SK-N-SH (cell line): ENCODE results near the gene OTOS. TPM values are rescaled to one million over a fixed set of nuclear protein-coding genes. Genes with fewer than 3 reads are reported as not detected.

Experiments used
- CTCF ChIA-PET: fragments of 300-600, 350-600 bp; formaldehyde crosslinking; extraction: SDS; loops from one replicate; lab custom pipeline; 2021; lab: Yijun Ruan, JAX
- POLR2A ChIA-PET: fragments of 350-600 bp; sonication (Branson Sonifier 250); formaldehyde crosslinking; extraction: SDS; loops from one replicate; lab custom pipeline; 2020; ENCODE audit warnings: antibody characterized with exemption, inconsistent platforms; lab: Yijun Ruan, JAX
- DNase-seq: peaks from one replicate; pipeline ENCODE4 v3.0.0; 2012
- H2AFZ ChIP-seq: fragments of 200-600 bp; sonication (generic); 2 replicates; pipeline ENCODE4 v1.8.1; 2016; ENCODE audit warnings: antibody characterized with exemption, mild to moderate bottlenecking, low read depth
- H3F3A ChIP-seq: fragments of 200-600 bp; sonication (generic); replicated peaks from 2 replicates; pipeline ENCODE3; 2016; ENCODE audit warnings: antibody characterized with exemption, mild to moderate bottlenecking; ENCODE audit not compliant: insufficient read depth
- H3K27ac ChIP-seq, 2 experiments: fragments of 200-500 bp in 1 of 2; fragments of 200-600 bp in 1 of 2; sonication (Bioruptor generic) in 1 of 2; sonication (generic), shearing (Covaris generic) in 1 of 2; 2 replicates each; pipeline versions ENCODE4 v1.5.1 to v1.6.1; 2014 to 2016; ENCODE audit warnings: low read depth in 2 of 2, inconsistent platforms in 1 of 2, low read length in 1 of 2, mild to moderate bottlenecking in 1 of 2, mixed read lengths in 1 of 2
- H3K27me3 ChIP-seq: fragments of 200-600 bp; sonication (generic), shearing (Covaris generic); 2 replicates; pipeline ENCODE4 v1.6.1; 2016; ENCODE audit warnings: mixed run types; ENCODE audit not compliant: insufficient read depth
- H3K36me3 ChIP-seq, 2 experiments: fragments of 200-500 bp in 1 of 2; fragments of 200-600 bp in 1 of 2; sonication (Bioruptor generic) in 1 of 2; sonication (generic) in 1 of 2; replicated peaks in 1 of 2; 2 replicates each; pipeline versions ENCODE3 to v1.5.1; 2014 to 2016; ENCODE audit warnings: low read length in 1 of 2, mild to moderate bottlenecking in 1 of 2; ENCODE audit not compliant: insufficient read depth in 2 of 2, control insufficient read depth in 1 of 2
- H3K4me1 ChIP-seq, 2 experiments: fragments of 200-500 bp in 1 of 2; fragments of 200-600 bp in 1 of 2; sonication (Bioruptor generic) in 1 of 2; sonication (generic), shearing (Covaris generic) in 1 of 2; 2 replicates each; pipeline versions ENCODE4 v1.5.1 to v1.6.1; 2014 to 2016; ENCODE audit warnings: low read depth in 1 of 2, low read length in 1 of 2, mixed run types in 1 of 2; ENCODE audit not compliant: insufficient read depth in 2 of 2, control insufficient read depth in 1 of 2
- H3K4me2 ChIP-seq: fragments of 200-600 bp; sonication (generic), shearing (Covaris generic); 2 replicates; pipeline ENCODE4 v1.6.1; 2017; ENCODE audit warnings: mixed run types
- H3K4me3 ChIP-seq, 2 experiments: fragments of 200-500 bp in 1 of 2; fragments of 200-600 bp in 1 of 2; sonication (Bioruptor generic) in 1 of 2; sonication (generic), shearing (Covaris generic) in 1 of 2; 2 replicates each; pipeline versions ENCODE4 v1.5.1 to v1.8.1; 2014 to 2016; ENCODE audit warnings: low read depth in 2 of 2, inconsistent platforms in 1 of 2, low read length in 1 of 2, mild to moderate bottlenecking in 1 of 2, mixed read lengths in 1 of 2, moderate library complexity in 1 of 2
- H3K79me2 ChIP-seq: fragments of 200-600 bp; sonication (generic); 2 replicates; pipeline ENCODE4 v1.8.1; 2017; ENCODE audit warnings: mild to moderate bottlenecking; ENCODE audit not compliant: insufficient read depth
- H3K9ac ChIP-seq: fragments of 200-600 bp; sonication (generic); 2 replicates; pipeline ENCODE4 v1.6.1; 2017; ENCODE audit warnings: mixed run types
- H3K9me2 ChIP-seq: fragments of 200-600 bp; sonication (generic); 2 replicates; pipeline ENCODE4 v1.6.1; 2017; ENCODE audit warnings: mixed run types
- H3K9me3 ChIP-seq: fragments of 200-600 bp; sonication (generic); 2 replicates; pipeline ENCODE4 v1.6.1; 2017; ENCODE audit warnings: mixed run types, mild to moderate bottlenecking, moderate library complexity
- H4K20me1 ChIP-seq: fragments of 200-600 bp; sonication (generic); 2 replicates; pipeline ENCODE4 v1.6.1; 2017; ENCODE audit warnings: mild to moderate bottlenecking, mixed run types; ENCODE audit not compliant: insufficient read depth
- EP300 ChIP-seq, 2 experiments: IDR thresholded peaks; 2 replicates each; pipeline versions ENCODE4 v1.4.0 to v1.6.1; 2012; ENCODE audit warnings: borderline replicate concordance in 1 of 2, low read depth in 1 of 2, low read length in 1 of 2
- EZH2phosphoT487 ChIP-seq: fragments of 200-600 bp; sonication (generic); IDR thresholded peaks from 2 replicates; pipeline ENCODE4 v1.6.1; 2017; ENCODE audit warnings: low read depth, mixed run types, mild to moderate bottlenecking, antibody characterized with exemption, moderate library complexity, borderline replicate concordance
- FOXJ3 ChIP-seq: sonication (generic); formaldehyde crosslinking; IDR thresholded peaks from 2 replicates; pipeline ENCODE4 v1.5.1; 2020; ENCODE audit warnings: mild to moderate bottlenecking, missing genetic modification reagents
- FOXM1 ChIP-seq: IDR thresholded peaks from 2 replicates; pipeline ENCODE4 v1.4.0; 2012; ENCODE audit warnings: low read depth, mild to moderate bottlenecking
- GABPA ChIP-seq: IDR thresholded peaks from 2 replicates; pipeline ENCODE4 v1.4.0; 2012; ENCODE audit warnings: low read depth, mild to moderate bottlenecking
- MAX ChIP-seq: IDR thresholded peaks from 2 replicates; pipeline ENCODE4 v1.4.0; 2012; ENCODE audit warnings: low read depth
- NFIC ChIP-seq: IDR thresholded peaks from 2 replicates; pipeline ENCODE4 v1.4.0; 2012; ENCODE audit warnings: borderline replicate concordance
- NRF1 ChIP-seq: IDR thresholded peaks from 2 replicates; pipeline ENCODE4 v1.6.1; 2012; ENCODE audit warnings: low read depth, mild to moderate bottlenecking, low read length
- PBX3 ChIP-seq: IDR thresholded peaks from 2 replicates; pipeline ENCODE4; 2012
- POLR2AphosphoS5 ChIP-seq: IDR thresholded peaks from 2 replicates; pipeline ENCODE4 v1.6.1; 2012; ENCODE audit warnings: low read depth, low read length
- RAD21 ChIP-seq: IDR thresholded peaks from 2 replicates; pipeline ENCODE4 v1.6.1; 2012; ENCODE audit warnings: mild to moderate bottlenecking, low read length
- RFX5 ChIP-seq: IDR thresholded peaks from 2 replicates; pipeline ENCODE4 v1.6.1; 2012; ENCODE audit warnings: mild to moderate bottlenecking, improper control_type of control experiment, low read length
- SIN3A ChIP-seq: IDR thresholded peaks from 2 replicates; pipeline ENCODE4 v1.6.1; 2012; ENCODE audit warnings: low read depth, mild to moderate bottlenecking, low read length, moderate library complexity, borderline replicate concordance
- TCF12 ChIP-seq: IDR thresholded peaks from 2 replicates; pipeline ENCODE4 v1.4.0; 2012
- TEAD4 ChIP-seq: IDR thresholded peaks from 2 replicates; pipeline ENCODE4 v1.4.0; 2012; ENCODE audit warnings: mild to moderate bottlenecking, borderline replicate concordance; ENCODE audit not compliant: insufficient read depth
- USF2 ChIP-seq: fragments of 150-350 bp; IDR thresholded peaks from 2 replicates; pipeline ENCODE4 v1.6.1; 2017; ENCODE audit warnings: antibody characterized with exemption, low read length, low read depth, borderline replicate concordance
- ZBTB33 ChIP-seq: IDR thresholded peaks from 2 replicates; pipeline ENCODE4 v1.4.0; 2012; ENCODE audit warnings: low read depth, borderline replicate concordance
- WGBS: methylation state at CpG from one replicate; pipeline ENCODE4 v1.1.6; 2017; ENCODE audit warnings: low lambda C conversion rate; 5-methylcytosine and 5-hydroxymethylcytosine counted together
- polyA plus RNA-seq, 3 experiments: library from polyadenylated mRNA; depleted of rRNA; stranded (reverse); fragments of >200 nt; gene quantifications; 2 replicates each; pipeline ENCODE4 v1.2.3, GENCODE V29; 2012

The OTOS gene
- polyA plus RNA-seq, 1 of the 3 experiments (the other 2 are of a cell fraction): not detected

- CTCF ChIA-PET: interaction anchor here (1.0 kb wide), 1 partner anchor 37 kb away, joined by 3 read pairs; no protein-coding TSS in a partner anchor
- no peaks in the 10 kb centered on the region for H3K36me3 ChIP-seq
- no peaks in the 10 kb centered on the region; the same call in 1 of the 2 replicates for H3K27me3 ChIP-seq
- no peaks in the 10 kb centered on the region for H3K9me2 ChIP-seq
- no peak overlapping the region for H3K27ac ChIP-seq
- no peaks in the 10 kb centered on the region for H3K4me1 ChIP-seq
- no peak overlapping the region for H3K4me3 ChIP-seq
- no peak overlapping the region for H3K9ac ChIP-seq
- TF ChIP-seq TCF12: no peak
- H3F3A ChIP-seq: no peaks in the 10 kb centered on the region
- no peaks in the 10 kb centered on the region for H4K20me1 ChIP-seq
- WGBS: 13% methylated on average over 6 of the region's 6 CpGs
- no peak for DNase-seq
- no peaks in the 10 kb centered on the region for H3K79me2 ChIP-seq
- no peaks in the 10 kb centered on the region for H3K9me3 ChIP-seq
- POLR2A ChIA-PET: no interaction called here
- H2AFZ ChIP-seq: no peak overlapping the region
- no peak overlapping the region for H3K4me2 ChIP-seq
Measured at GRCh38 chr2:240107477-240107796, 33.0 kb downstream of the OTOS start.

GRCh38 chr2:240106765-240107476 is 33.5 kb downstream of the OTOS start:
- H3K36me3 ChIP-seq: no peaks in the 10 kb centered on the region
- POLR2A ChIA-PET: no interaction called here

More at GRCh38 chr2:240106765-240107476, 33.5 kb downstream of the OTOS start:
- H3K27ac ChIP-seq: no peak overlapping the region
- no peak overlapping the region for H3K4me2 ChIP-seq
- H3K9me3 ChIP-seq: no peaks in the 10 kb centered on the region
- H3K9ac ChIP-seq: no peak overlapping the region
- CTCF ChIA-PET: interaction anchor here (1.0 kb wide), 1 partner anchor 37 kb away, joined by 3 read pairs; no protein-coding TSS in a partner anchor
- no peaks in the 10 kb centered on the region for H3F3A ChIP-seq
- H2AFZ ChIP-seq: no peak overlapping the region
- H4K20me1 ChIP-seq: no peaks in the 10 kb centered on the region
- H3K9me2 ChIP-seq: no peaks in the 10 kb centered on the region
- no peaks in the 10 kb centered on the region; the same call in 1 of the 2 replicates for H3K27me3 ChIP-seq
- TF ChIP-seq RFX5 (no peak), POLR2AphosphoS5 (no peak), NFIC (no peak), NRF1 (no peak), EP300 (IDR thresholded peaks at IDR 0.05; ENCODE audit: borderline replicate concordance in 1 of 2, low read depth in 1 of 2, low read length in 1 of 2) (no peak), ZBTB33 (no peak), PBX3 (no peak), FOXM1 (no peak), USF2 (no peak), RAD21 (no peak), EZH2phosphoT487 (no peak), GABPA (no peak), FOXJ3 (no peak), SIN3A (no peak), TEAD4 (no peak), MAX (no peak)
- WGBS: 16% methylated on average over 11 of the region's 17 CpGs
- no peaks in the 10 kb centered on the region for H3K79me2 ChIP-seq
- no peak overlapping the region for H3K4me3 ChIP-seq
- no peaks in the 10 kb centered on the region for H3K4me1 ChIP-seq
- DNase-seq: peak; percentile 7
